SU-DHL-6 (cell line): ENCODE measurements around the gene TPST1.

Source experiments
- H2AFZ ChIP-seq: fragments of 200-600 bp; sonication (generic); 2 replicates; pipeline ENCODE4 v1.6.1; 2014; ENCODE audit warnings: low read depth, mild to moderate bottlenecking, moderate library complexity, mixed read lengths, antibody characterized with exemption, low read length; ENCODE audit not compliant: severe bottlenecking
- H3F3A ChIP-seq: fragments of 200-600 bp; shearing (Covaris generic); 2 replicates; pipeline ENCODE4 v1.6.0; 2016; ENCODE audit warnings: antibody characterized with exemption, mild to moderate bottlenecking; ENCODE audit not compliant: insufficient read depth
- H3K27ac ChIP-seq: fragments of 200-600 bp; sonication (generic); 2 replicates; pipeline ENCODE4 v1.5.1; 2016; ENCODE audit warnings: low read depth, mild to moderate bottlenecking, low read length, moderate library complexity, mixed read lengths
- H3K27me3 ChIP-seq: fragments of 200-600 bp; sonication (generic), shearing (Covaris generic); 2 replicates; pipeline ENCODE4 v1.6.0; 2014; ENCODE audit warnings: mild to moderate bottlenecking, low read length
- H3K36me3 ChIP-seq: fragments of 200-600 bp; sonication (generic); 2 replicates; pipeline ENCODE4 v1.6.1; 2014; ENCODE audit warnings: mild to moderate bottlenecking, low read length, mixed read lengths
- H3K4me2 ChIP-seq: fragments of 300-600, 200-600 bp; shearing (Covaris generic), sonication (generic); 2 replicates; pipeline ENCODE4 v1.6.0; 2014; ENCODE audit warnings: low read length, low read depth, mild to moderate bottlenecking; ENCODE audit not compliant: poor library complexity, severe bottlenecking
- H3K4me3 ChIP-seq: fragments of 200-600 bp; sonication (generic); 2 replicates; pipeline ENCODE4 v1.5.1; 2014; ENCODE audit warnings: antibody characterized with exemption, low read length, mild to moderate bottlenecking, mixed read lengths; ENCODE audit not compliant: insufficient read depth, poor library complexity, severe bottlenecking
- H3K79me2 ChIP-seq: fragments of 200-600 bp; sonication (generic); 2 replicates; pipeline ENCODE4 v1.6.1; 2014; ENCODE audit warnings: mild to moderate bottlenecking, low read length, moderate library complexity; ENCODE audit not compliant: insufficient read depth
- H3K9ac ChIP-seq: fragments of 200-600 bp; sonication (generic); 2 replicates; pipeline ENCODE4 v1.7.0; 2014; ENCODE audit warnings: mild to moderate bottlenecking, low read length
- H3K9me2 ChIP-seq: fragments of 200-600 bp; sonication (generic); replicated peaks from 2 replicates; pipeline ENCODE4 v1.6.1; 2014; ENCODE audit warnings: low read length; ENCODE audit not compliant: insufficient read depth
- H3K9me3 ChIP-seq: fragments of 200-600 bp; sonication (generic); 2 replicates; pipeline ENCODE4 v1.6.1; 2014; ENCODE audit warnings: low read length, mixed read lengths; ENCODE audit not compliant: insufficient read depth
- H4K20me1 ChIP-seq: fragments of 200-600 bp; sonication (generic); 2 replicates; pipeline ENCODE4 v1.6.1; 2014; ENCODE audit warnings: low read depth, mild to moderate bottlenecking, antibody characterized with exemption, low read length, moderate library complexity, mixed read lengths
- EZH2phosphoT487 ChIP-seq: fragments of 200-600 bp; sonication (generic), shearing (Covaris generic); conservative IDR thresholded peaks from 2 replicates; pipeline ENCODE4 v1.6.1; 2018; ENCODE audit warnings: mild to moderate bottlenecking, antibody characterized with exemption, low read length, moderate library complexity, mixed read lengths
- TF ChIP-seq, protein P1 (sequence below): fragments of 200-600 bp; sonication (generic); IDR thresholded peaks from one replicate; pipeline ENCODE4 v1.5.1; 2017; ENCODE audit warnings: antibody characterized with exemption, mild to moderate bottlenecking, low read length, moderate library complexity; ENCODE audit not compliant: insufficient read depth, poor library complexity, severe bottlenecking

Gene TPST1

GRCh38 chr7:66315192-66315591 lies 110.1 kb downstream of the TPST1 start:
- no peak overlapping the region for H3K4me2 ChIP-seq

GRCh38 chr7:66319407-66319979 lies 114.4 kb downstream of the TPST1 start:
- Histone ChIP-seq H3K9ac (no peak overlapping the region), H3K36me3 (no peaks in the 10 kb centered on the region), H3F3A (no peaks in the 10 kb centered on the region), H2AFZ (no peak overlapping the region), H3K9me2 (no peaks in the 10 kb centered on the region), H3K27me3 (no peaks in the 10 kb centered on the region), H3K4me2 (no peak overlapping the region), H3K79me2 (no peaks in the 10 kb centered on the region), H4K20me1 (no peaks in the 10 kb centered on the region), H3K9me3 (no peaks in the 10 kb centered on the region; the same call in 1 of the 2 replicates), H3K4me3 (no peak overlapping the region), H3K27ac (no peak overlapping the region)
- TF ChIP-seq, protein P1, sequence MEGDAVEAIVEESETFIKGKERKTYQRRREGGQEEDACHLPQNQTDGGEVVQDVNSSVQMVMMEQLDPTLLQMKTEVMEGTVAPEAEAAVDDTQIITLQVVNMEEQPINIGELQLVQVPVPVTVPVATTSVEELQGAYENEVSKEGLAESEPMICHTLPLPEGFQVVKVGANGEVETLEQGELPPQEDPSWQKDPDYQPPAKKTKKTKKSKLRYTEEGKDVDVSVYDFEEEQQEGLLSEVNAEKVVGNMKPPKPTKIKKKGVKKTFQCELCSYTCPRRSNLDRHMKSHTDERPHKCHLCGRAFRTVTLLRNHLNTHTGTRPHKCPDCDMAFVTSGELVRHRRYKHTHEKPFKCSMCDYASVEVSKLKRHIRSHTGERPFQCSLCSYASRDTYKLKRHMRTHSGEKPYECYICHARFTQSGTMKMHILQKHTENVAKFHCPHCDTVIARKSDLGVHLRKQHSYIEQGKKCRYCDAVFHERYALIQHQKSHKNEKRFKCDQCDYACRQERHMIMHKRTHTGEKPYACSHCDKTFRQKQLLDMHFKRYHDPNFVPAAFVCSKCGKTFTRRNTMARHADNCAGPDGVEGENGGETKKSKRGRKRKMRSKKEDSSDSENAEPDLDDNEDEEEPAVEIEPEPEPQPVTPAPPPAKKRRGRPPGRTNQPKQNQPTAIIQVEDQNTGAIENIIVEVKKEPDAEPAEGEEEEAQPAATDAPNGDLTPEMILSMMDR, result no peak
- TF ChIP-seq EZH2phosphoT487, result no peak

More at GRCh38 chr7:66315192-66315591, 110.1 kb downstream of the TPST1 start:
- H3K9ac ChIP-seq, result no peak overlapping the region
- H3K36me3 ChIP-seq, result no peaks in the 10 kb centered on the region
- H2AFZ ChIP-seq, result no peak overlapping the region
- TF ChIP-seq, protein P1, result no peak
- no peak for TF ChIP-seq EZH2phosphoT487
- H3K79me2 ChIP-seq, result no peaks in the 10 kb centered on the region
- H3F3A ChIP-seq, result no peaks in the 10 kb centered on the region
- no peaks in the 10 kb centered on the region for H3K27me3 ChIP-seq
- H3K9me2 ChIP-seq, result no peaks in the 10 kb centered on the region
- no peaks in the 10 kb centered on the region for H4K20me1 ChIP-seq
- H3K9me3 ChIP-seq, result no peaks in the 10 kb centered on the region
- no peak overlapping the region for H3K27ac ChIP-seq
- H3K4me3 ChIP-seq, result no peak overlapping the region

DNA sequence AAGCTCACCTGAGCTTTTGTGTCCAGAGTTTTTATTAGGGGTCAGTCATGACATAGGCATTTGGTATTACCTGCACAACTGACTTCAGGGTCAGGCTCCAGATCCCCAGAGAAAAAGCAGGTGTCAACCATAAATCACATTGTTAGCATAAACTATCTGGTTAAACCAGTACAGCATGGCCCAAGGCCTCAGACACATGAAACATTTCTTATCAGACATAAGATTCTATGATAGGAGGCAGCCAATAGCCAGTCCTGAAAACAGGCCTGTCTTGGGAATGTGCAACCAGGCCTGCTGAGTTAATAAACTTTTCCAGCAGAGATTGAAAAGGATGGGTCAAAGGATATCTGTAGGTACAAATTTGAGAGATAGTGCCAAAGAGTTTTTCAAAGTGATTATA lies 116.1 kb downstream of the TPST1 start:
- H3K79me2 ChIP-seq, result no peaks in the 10 kb centered on the region
- no peaks in the 10 kb centered on the region for H3K27me3 ChIP-seq
- no peaks in the 10 kb centered on the region; the same call in 1 of the 2 replicates for H3K9me3 ChIP-seq
- TF ChIP-seq, protein P1, result no peak
- no peak for TF ChIP-seq EZH2phosphoT487
- no peaks in the 10 kb centered on the region for H3K9me2 ChIP-seq
- no peak overlapping the region for H3K4me2 ChIP-seq
- no peak overlapping the region for H3K27ac ChIP-seq
- H4K20me1 ChIP-seq, result no peaks in the 10 kb centered on the region
- no peaks in the 10 kb centered on the region for H3F3A ChIP-seq
- no peak overlapping the region for H3K4me3 ChIP-seq
- no peak overlapping the region for H2AFZ ChIP-seq
- H3K36me3 ChIP-seq, result no peaks in the 10 kb centered on the region
- H3K9ac ChIP-seq, result no peak overlapping the region
